IMR-90 (cell line): ENCODE results near the gene MFAP4. TPM values are rescaled to one million over a fixed set of nuclear protein-coding genes. Genes with fewer than 3 reads are reported as not detected.

Source experiments
- ATAC-seq: fragments of 200-7000 bp; cut with Tn5 transposase; 2 replicates; pipeline ENCODE4 v1.9.1; 2020; ENCODE audit warnings: low read depth, mild to moderate bottlenecking, moderate library complexity
- BruUV-seq: library from RNA; stranded (reverse); fragments of 400-500 nt; replicated peaks from 2 replicates; lab custom pipeline; 2021; lab: Mats Ljungman, UMichigan
- CTCF ChIA-PET: fragments of 300-600 bp; formaldehyde crosslinking; extraction: SDS; loops from one replicate; lab custom pipeline; 2021; ENCODE audit warnings: antibody characterized with exemption; lab: Yijun Ruan, JAX
- POLR2A ChIA-PET: fragments of 300-600 bp; sonication (Branson Sonifier 250); formaldehyde crosslinking; loops from one replicate; lab custom pipeline; 2022; ENCODE audit warnings: antibody characterized with exemption; ENCODE audit not compliant: unreplicated experiment; lab: Charles Lee
- DNase-seq: peaks from one replicate; pipeline ENCODE4 v3.0.0; 2013
- H2AFZ ChIP-seq: replicated peaks from 2 replicates; pipeline ENCODE3; 2013; ENCODE audit warnings: low read length, mild to moderate bottlenecking; ENCODE audit not compliant: poor library complexity
- H2AK5ac ChIP-seq: 2 replicates; pipeline ENCODE4 v1.6.1; 2013; ENCODE audit warnings: low read depth, low read length, inconsistent platforms
- H2AK9ac ChIP-seq: replicated peaks from 2 replicates; pipeline ENCODE3; 2013; ENCODE audit warnings: mild to moderate bottlenecking, low read depth, low read length, moderate library complexity; ENCODE audit not compliant: poor library complexity
- H2BK120ac ChIP-seq: 2 replicates; pipeline ENCODE4 v1.6.1; 2013; ENCODE audit warnings: low read depth, low read length, inconsistent platforms
- H2BK15ac ChIP-seq: 3 replicates; pipeline ENCODE4 v1.6.1; 2013; ENCODE audit warnings: low read depth, low read length, inconsistent platforms
- H2BK20ac ChIP-seq: 2 replicates; pipeline ENCODE4 v1.6.1; 2013; ENCODE audit warnings: low read depth, mild to moderate bottlenecking, inconsistent platforms, low read length, moderate library complexity
- H2BK5ac ChIP-seq: 2 replicates; pipeline ENCODE4 v1.6.1; 2013; ENCODE audit warnings: mild to moderate bottlenecking, low read depth, low read length, inconsistent platforms; ENCODE audit not compliant: poor library complexity, severe bottlenecking
- H3K14ac ChIP-seq: replicated peaks from 2 replicates; pipeline ENCODE4 v1.6.1; 2013; ENCODE audit warnings: low read depth, low read length, inconsistent platforms
- H3K18ac ChIP-seq: 2 replicates; pipeline ENCODE4 v1.6.1; 2013; ENCODE audit warnings: low read depth, low read length, control low read depth
- H3K23ac ChIP-seq: 2 replicates; pipeline ENCODE4 v1.6.1; 2013; ENCODE audit warnings: low read depth, low read length, inconsistent platforms
- H3K27ac ChIP-seq: 2 replicates; pipeline ENCODE4 v1.5.1; 2013; ENCODE audit warnings: mild to moderate bottlenecking, control low read depth, low read length; ENCODE audit not compliant: insufficient read depth
- H3K27me3 ChIP-seq: 2 replicates; pipeline ENCODE4 v1.6.1; 2013; ENCODE audit warnings: low read length; ENCODE audit not compliant: control insufficient read depth, insufficient read depth
- H3K36me3 ChIP-seq: 2 replicates; pipeline ENCODE4 v1.6.1; 2013; ENCODE audit warnings: low read length, mixed read lengths; ENCODE audit not compliant: control insufficient read depth, insufficient read depth
- H3K4ac ChIP-seq: 2 replicates; pipeline ENCODE4 v1.6.1; 2013; ENCODE audit warnings: low read depth, low read length, inconsistent platforms
- H3K4me1 ChIP-seq: 2 replicates; pipeline ENCODE4 v1.6.1; 2013; ENCODE audit warnings: low read length, mixed read lengths; ENCODE audit not compliant: control insufficient read depth, insufficient read depth
- H3K4me2 ChIP-seq: 2 replicates; pipeline ENCODE4 v1.6.1; 2013; ENCODE audit warnings: low read depth, mild to moderate bottlenecking, control low read depth, low read length, moderate library complexity
- H3K4me3 ChIP-seq: 2 replicates; pipeline ENCODE4 v1.5.1; 2013; ENCODE audit warnings: low read depth, mild to moderate bottlenecking, control low read depth, low read length, moderate library complexity; ENCODE audit not compliant: insufficient read depth
- H3K56ac ChIP-seq: 2 replicates; pipeline ENCODE4 v1.6.1; 2013; ENCODE audit warnings: low read length, inconsistent platforms; ENCODE audit not compliant: insufficient read depth; ENCODE audit errors: extremely low read depth
- H3K79me1 ChIP-seq, 2 experiments: 2 replicates each; pipeline ENCODE4 v1.6.1; 2013; ENCODE audit warnings: low read length in 2 of 2, inconsistent platforms in 1 of 2, low read depth in 1 of 2
- H3K9ac ChIP-seq: 2 replicates; pipeline ENCODE4 v1.6.1; 2013; ENCODE audit warnings: low read depth, low read length, control low read depth
- H3K9me1 ChIP-seq: 2 replicates; pipeline ENCODE4 v1.6.1; 2013; ENCODE audit warnings: low read length, inconsistent platforms; ENCODE audit not compliant: insufficient read depth
- H3K9me3 ChIP-seq: 2 replicates; pipeline ENCODE4 v1.6.1; 2013; ENCODE audit warnings: low read length; ENCODE audit not compliant: control insufficient read depth, insufficient read depth
- H4K20me1 ChIP-seq: 2 replicates; pipeline ENCODE4 v1.6.1; 2013; ENCODE audit warnings: low read length, inconsistent platforms; ENCODE audit not compliant: insufficient read depth
- H4K5ac ChIP-seq: 2 replicates; pipeline ENCODE4 v1.6.1; 2013; ENCODE audit warnings: mild to moderate bottlenecking, low read depth, low read length, control low read depth
- H4K8ac ChIP-seq, 2 experiments: 2 replicates each; pipeline ENCODE4 v1.6.1; 2013; ENCODE audit warnings: low read depth in 2 of 2, low read length in 2 of 2, control low read depth in 1 of 2, inconsistent platforms in 1 of 2
- H4K91ac ChIP-seq: 2 replicates; pipeline ENCODE4 v1.6.1; 2013; ENCODE audit warnings: low read depth, low read length, inconsistent platforms; ENCODE audit not compliant: insufficient read depth
- BHLHE40 ChIP-seq: fragments of 150-350 bp; IDR thresholded peaks from 2 replicates; pipeline ENCODE4 v1.6.1; 2016; ENCODE audit warnings: mild to moderate bottlenecking, low read depth, low read length
- CEBPB ChIP-seq: IDR thresholded peaks from 2 replicates; pipeline ENCODE4 v1.6.1; 2012; ENCODE audit warnings: low read depth, low read length, improper control_type of control experiment
- CTCF ChIP-seq: conservative IDR thresholded peaks from 2 replicates; pipeline ENCODE4 v1.5.1; 2012; ENCODE audit warnings: mild to moderate bottlenecking, low read depth, low read length, improper control_type of control experiment
- ELK1 ChIP-seq: fragments of 150-350 bp; IDR thresholded peaks from 2 replicates; pipeline ENCODE4 v1.6.1; 2016; ENCODE audit warnings: low read depth, mild to moderate bottlenecking, low read length, moderate library complexity, borderline replicate concordance
- FOS ChIP-seq: fragments of 150-350 bp; IDR thresholded peaks from 2 replicates; pipeline ENCODE4 v1.6.1; 2016; ENCODE audit warnings: low read depth, low read length
- MAFK ChIP-seq: IDR thresholded peaks from 2 replicates; pipeline ENCODE4 v1.6.1; 2012; ENCODE audit warnings: low read depth, low read length, improper control_type of control experiment
- MAZ ChIP-seq: IDR thresholded peaks from 2 replicates; pipeline ENCODE4 v1.6.1; 2012; ENCODE audit warnings: low read depth, mild to moderate bottlenecking, low read length, improper control_type of control experiment, moderate library complexity, borderline replicate concordance
- NFE2L2 ChIP-seq: fragments of 150-350 bp; IDR thresholded peaks from 2 replicates; pipeline ENCODE4 v1.6.1; 2016; ENCODE audit warnings: low read depth, mild to moderate bottlenecking, low read length
- POLR2A ChIP-seq: IDR thresholded peaks from 2 replicates; pipeline ENCODE4 v1.6.1; 2012; ENCODE audit warnings: mild to moderate bottlenecking, low read depth, low read length
- RAD21 ChIP-seq: IDR thresholded peaks from 2 replicates; pipeline ENCODE4 v1.6.1; 2012; ENCODE audit warnings: low read length, improper control_type of control experiment
- RCOR1 ChIP-seq: IDR thresholded peaks from 2 replicates; pipeline ENCODE4 v1.6.1; 2012; ENCODE audit warnings: mild to moderate bottlenecking, low read length, improper control_type of control experiment; ENCODE audit not compliant: insufficient replicate concordance
- SMC3 ChIP-seq: fragments of 150-350 bp; IDR thresholded peaks from 2 replicates; pipeline ENCODE4 v1.6.1; 2016; ENCODE audit warnings: low read depth, mild to moderate bottlenecking, antibody characterized with exemption, low read length, moderate library complexity
- WGBS, 2 experiments: methylation state at CpG; one replicate each; pipeline versions ENCODE4 v1.1.5 to v1.1.7; 2013; ENCODE audit warnings: missing lambda C conversion rate in 2 of 2; ENCODE audit not compliant: insufficient read length in 1 of 2; ENCODE audit errors: extremely low coverage in 2 of 2; 5-methylcytosine and 5-hydroxymethylcytosine counted together
- dilution Hi-C: fragments of 300-500 bp; cut with HindIII; formaldehyde crosslinking; loops from one replicate; pipeline ENCODE4 v1.14.3; 2018; ENCODE audit warnings: low sequenced_read_pairs; ENCODE audit not compliant: unreplicated experiment
- in situ Hi-C: fragments of 300-500 bp; cut with MboI; formaldehyde crosslinking; loops from 3 replicates; pipeline ENCODE4 v1.14.3; 2019; ENCODE audit warnings: low sequenced_read_pairs, inconsistent platforms, mixed read lengths
- intact Hi-C: fragments of 100-400 bp; cut with micrococcal nuclease; formaldehyde crosslinking; loops from 2 replicates; pipeline ENCODE4 v1.10.0; 2022
- polyA plus RNA-seq, 3 experiments: library from polyadenylated mRNA; depleted of rRNA; stranded (reverse); fragments of >200 nt; gene quantifications; 2 replicates each; pipeline ENCODE4 v1.2.3, GENCODE V29; 2012; ENCODE audit warnings: low replicate concordance in 1 of 3
- total RNA-seq: library from RNA; depleted of rRNA; stranded (reverse); fragments of >200 nt; gene quantifications from 2 replicates; pipeline ENCODE4 v1.2.3, GENCODE V29; 2012

MFAP4 gene
- total and polyA plus RNA-seq, 2 of the 4 experiments (the other 2 are of a cell fraction): 7.0 to 71.6 TPM

GRCh38 chr17:19399750-19400450 is 12.9 kb upstream of the MFAP4 start:
- Histone ChIP-seq H2BK5ac (no peak overlapping the region), H3K9ac (no peak overlapping the region), H3K14ac (no peak overlapping the region), H3K56ac (no peak overlapping the region), H2BK15ac (no peak overlapping the region), H3K4me1 (peaks cover 10% of the 10 kb centered on the region), H3K9me1 (peaks cover 4% of the 10 kb centered on the region; the same call in 1 of the 2 replicates), H3K18ac (no peak overlapping the region), H3K9me3 (no peaks in the 10 kb centered on the region), H3K4me3 (no peak overlapping the region), H3K27me3 (no peaks in the 10 kb centered on the region), H4K8ac (no peak overlapping the region), H2BK120ac (no peak overlapping the region), H4K20me1 (no peaks in the 10 kb centered on the region), H3K23ac (no peak overlapping the region), H4K5ac (no peak overlapping the region), H3K79me1 (no peaks in the 10 kb centered on the region), H2AK9ac (no peak overlapping the region), H3K27ac (no peak overlapping the region), H2BK20ac (no peak overlapping the region), H3K4me2 (no peak overlapping the region), H3K4ac (no peak overlapping the region), H2AK5ac (no peak overlapping the region), H2AFZ (no peak overlapping the region), H3K36me3 (no peaks in the 10 kb centered on the region), H4K91ac (no peak overlapping the region)
- intact Hi-C loops: no loop called here
- TF ChIP-seq MAFK (no peak), FOS (no peak), RCOR1 (no peak), CEBPB (no peak), SMC3 (no peak), RAD21 (no peak), POLR2A (no peak), ELK1 (no peak), BHLHE40 (no peak), MAZ (no peak), NFE2L2 (no peak), CTCF (no peak)
- BruUV-seq: no TSS peak
- in situ Hi-C loops: no loop called here
- dilution Hi-C loops: no loop called here
- ATAC-seq: no peak
- CTCF ChIA-PET: interaction anchor here (0.8 to 1.1 kb wide), 2 partner anchors 10 kb away, joined by 3 read pairs; no protein-coding TSS in a partner anchor
- WGBS, 2 experiments: 75% methylated on average over 1 of the region's 3 CpGs; no CpG with 5 or more reads in 1 of the 2 experiments
- POLR2A ChIA-PET: no interaction called here
- no peak for DNase-seq
